Bronchial epithelial cell (primary cell): ENCODE results near the gene RFTN1. TPM values are rescaled to one million over a fixed set of nuclear protein-coding genes. Genes with fewer than 3 reads are reported as not detected.

ENCODE experiments used
- DNase-seq: peaks from one replicate; pipeline ENCODE4 v3.0.0-alpha.2; 2010; ENCODE audit warnings: low read depth
- FAIRE-seq: peaks from 2 replicates; lab custom pipeline; 2011; peaks lifted over from hg19 to GRCh38; lab: Jason Lieb, UNC
- H3K27me3 ChIP-seq: 2 replicates; pipeline ENCODE4 v1.5.1; 2011; ENCODE audit warnings: low read length; ENCODE audit not compliant: control insufficient read depth, insufficient read depth
- H3K36me3 ChIP-seq: 2 replicates; pipeline ENCODE4 v1.5.1; 2011; ENCODE audit warnings: low read length; ENCODE audit not compliant: control insufficient read depth, insufficient read depth
- H3K4me3 ChIP-seq: 2 replicates; pipeline ENCODE4 v1.5.1; 2011; ENCODE audit warnings: mild to moderate bottlenecking, low read depth, low read length, control low read depth
- total RNA-seq: library from RNA; depleted of rRNA; stranded (reverse); fragments of >200 nt; gene quantifications from 2 replicates; pipeline ENCODE4 v1.2.1, GENCODE V29; 2014
- TF ChIP-seq, protein P1 (sequence below): IDR thresholded peaks from 2 replicates; pipeline ENCODE4 v1.5.1; 2011; ENCODE audit warnings: mild to moderate bottlenecking, moderate library complexity, low read length, control low read depth, inconsistent platforms; ENCODE audit not compliant: insufficient read depth, severe bottlenecking

The RFTN1 gene
- total RNA-seq, 1 donor from 2014 or later, result 9.2 TPM

DNA sequence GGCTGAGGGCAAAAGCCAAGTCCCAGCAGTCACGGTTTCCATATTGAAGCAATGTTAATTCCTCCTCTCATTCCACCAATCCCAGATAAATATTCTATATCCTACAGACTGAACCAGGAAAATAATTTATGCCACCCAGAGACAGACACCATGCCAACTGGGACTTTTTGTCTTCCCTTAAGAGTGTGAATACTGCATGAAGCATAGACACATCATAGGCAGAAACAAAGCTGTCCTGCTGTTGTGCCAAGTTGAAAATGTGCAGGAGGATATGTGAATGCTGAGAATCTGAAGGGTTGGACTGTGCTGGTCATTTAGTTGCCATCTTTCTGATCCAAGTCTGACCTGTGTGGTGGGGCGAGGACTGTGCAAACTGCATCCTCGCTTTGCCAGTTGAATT, 37.7 kb downstream of the RFTN1 start:
- FAIRE-seq, result no peak

GRCh38 chr3:16474920-16475319, 38.6 kb downstream of the RFTN1 start:
- DNase-seq (no peak), FAIRE-seq (no peak)
- TF ChIP-seq, protein P1, sequence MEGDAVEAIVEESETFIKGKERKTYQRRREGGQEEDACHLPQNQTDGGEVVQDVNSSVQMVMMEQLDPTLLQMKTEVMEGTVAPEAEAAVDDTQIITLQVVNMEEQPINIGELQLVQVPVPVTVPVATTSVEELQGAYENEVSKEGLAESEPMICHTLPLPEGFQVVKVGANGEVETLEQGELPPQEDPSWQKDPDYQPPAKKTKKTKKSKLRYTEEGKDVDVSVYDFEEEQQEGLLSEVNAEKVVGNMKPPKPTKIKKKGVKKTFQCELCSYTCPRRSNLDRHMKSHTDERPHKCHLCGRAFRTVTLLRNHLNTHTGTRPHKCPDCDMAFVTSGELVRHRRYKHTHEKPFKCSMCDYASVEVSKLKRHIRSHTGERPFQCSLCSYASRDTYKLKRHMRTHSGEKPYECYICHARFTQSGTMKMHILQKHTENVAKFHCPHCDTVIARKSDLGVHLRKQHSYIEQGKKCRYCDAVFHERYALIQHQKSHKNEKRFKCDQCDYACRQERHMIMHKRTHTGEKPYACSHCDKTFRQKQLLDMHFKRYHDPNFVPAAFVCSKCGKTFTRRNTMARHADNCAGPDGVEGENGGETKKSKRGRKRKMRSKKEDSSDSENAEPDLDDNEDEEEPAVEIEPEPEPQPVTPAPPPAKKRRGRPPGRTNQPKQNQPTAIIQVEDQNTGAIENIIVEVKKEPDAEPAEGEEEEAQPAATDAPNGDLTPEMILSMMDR, result no peak
- no peaks in the 10 kb centered on the region for H3K27me3 ChIP-seq
- H3K36me3 ChIP-seq, result no peaks in the 10 kb centered on the region
- H3K4me3 ChIP-seq, result no peak overlapping the region

More for the DNA sequence above, 37.7 kb downstream of the RFTN1 start:
- H3K36me3 ChIP-seq, result no peaks in the 10 kb centered on the region
- no peak overlapping the region for H3K4me3 ChIP-seq
- no peak for DNase-seq
- TF ChIP-seq, protein P1, result no peak
- H3K27me3 ChIP-seq, result no peaks in the 10 kb centered on the region

- no peak for FAIRE-seq
Measured at GRCh38 chr3:16474216-16474615, 39.3 kb downstream of the RFTN1 start.

GRCh38 chr3:16472593-16472992, 40.9 kb downstream of the RFTN1 start:
- TF ChIP-seq, protein P1, result no peak
- FAIRE-seq (no peak), DNase-seq (no peak)
- Histone ChIP-seq H3K36me3 (no peaks in the 10 kb centered on the region), H3K4me3 (no peak overlapping the region), H3K27me3 (no peaks in the 10 kb centered on the region)

More at GRCh38 chr3:16474216-16474615, 39.3 kb downstream of the RFTN1 start:
- DNase-seq, result peak; percentile 13
- Histone ChIP-seq H3K4me3 (no peak overlapping the region), H3K27me3 (no peaks in the 10 kb centered on the region), H3K36me3 (no peaks in the 10 kb centered on the region)
- TF ChIP-seq, protein P1, result no peak

DNA sequence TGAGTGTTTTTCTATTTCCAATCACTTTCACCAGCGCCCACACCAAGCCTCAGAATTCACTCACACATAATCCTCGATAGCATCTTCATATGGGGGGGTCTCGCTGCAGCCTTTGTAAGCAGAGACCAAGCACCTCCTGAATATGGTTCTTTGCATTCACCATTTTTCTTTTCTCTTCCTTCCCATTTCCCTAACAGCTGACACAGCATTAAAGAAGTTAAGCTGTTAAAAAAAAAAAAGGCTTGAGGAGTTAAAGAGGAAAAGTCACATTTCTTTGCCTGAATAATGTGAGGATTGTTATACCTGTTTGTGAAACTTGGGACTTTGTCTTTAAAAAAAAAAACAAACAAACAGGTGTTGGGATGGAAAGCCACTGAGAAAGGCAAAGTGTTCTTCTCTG, 41.6 kb downstream of the RFTN1 start:
- no peak for DNase-seq
- no peaks in the 10 kb centered on the region for H3K36me3 ChIP-seq
- TF ChIP-seq, protein P1, result no peak
- FAIRE-seq, result no peak
- H3K4me3 ChIP-seq, result no peak overlapping the region
- no peaks in the 10 kb centered on the region for H3K27me3 ChIP-seq

DNA sequence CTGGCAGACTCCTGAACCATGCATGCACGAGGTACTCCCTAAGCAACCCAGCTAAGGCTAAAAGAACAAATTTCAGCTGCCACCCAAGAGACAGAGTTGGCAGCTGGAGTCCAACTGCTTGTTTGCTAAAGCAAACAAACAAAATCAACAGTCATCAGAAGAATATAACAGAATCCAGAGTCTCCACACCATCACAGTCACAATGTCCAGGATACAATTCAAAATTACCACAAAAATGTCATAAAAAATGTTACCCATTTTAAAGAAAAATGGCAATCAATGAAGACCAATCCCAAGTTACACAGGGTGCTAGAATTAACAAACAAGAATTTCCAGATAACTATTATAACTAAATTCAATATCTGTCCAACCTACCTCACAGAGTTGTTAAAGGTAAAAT, 42.9 kb downstream of the RFTN1 start:
- DNase-seq, result no peak
- TF ChIP-seq, protein P1, result no peak
- no peaks in the 10 kb centered on the region for H3K27me3 ChIP-seq
- H3K4me3 ChIP-seq, result no peak overlapping the region
- no peak for FAIRE-seq
- no peaks in the 10 kb centered on the region for H3K36me3 ChIP-seq
